ENCODE data around the gene SYNGR2. TPM values are rescaled to one million over a fixed set of nuclear protein-coding genes. Genes with fewer than 3 reads are reported as not detected.

Gene SYNGR2
- total and polyA plus RNA-seq, 9 of the 15 experiments (the other 6 are each of a cell fraction or from before 2014, with no cell fraction given): 1.4 to 173 (median 87.8) TPM

GRCh38 chr17:78140169-78141051, 28.0 kb upstream of the SYNGR2 start (continued):
- 0 out of 2 replicates have a peak, but pooled peaks have one; percentile 28 for TF ChIP-seq KAT7 (CRISPR knock-in tag; IDR thresholded peaks at IDR 0.05; ENCODE audit: borderline replicate concordance)
- TF ChIP-seq TAF1 (IDR thresholded peaks at IDR 0.05; ENCODE audit: control insufficient read depth, extremely low read depth, insufficient read depth, low read length, severe bottlenecking): peak; percentile 65
- peak; percentile 68; the same call in 1 of the 2 replicates for TF ChIP-seq ZBTB9 (CRISPR knock-in tag; IDR thresholded peaks at IDR 0.05)
- peak; percentile 87 for TF ChIP-seq KDM5B (IDR thresholded peaks at IDR 0.05; ENCODE audit: insufficient replicate concordance, low read depth, low read length)
- no peak for TF ChIP-seq ARID3B (CRISPR knock-in tag; IDR thresholded peaks at IDR 0.05; ENCODE audit: borderline replicate concordance)
- TF ChIP-seq RBM17 (IDR thresholded peaks at IDR 0.05; ENCODE audit: borderline replicate concordance, low read depth, low read length): no peak
- TF ChIP-seq L3MBTL2 (IDR thresholded peaks at IDR 0.05): peak; percentile 92
- TF ChIP-seq CREB3L1 (IDR thresholded peaks at IDR 0.05; ENCODE audit: borderline replicate concordance, low read depth): no peak
- TF ChIP-seq REST (IDR thresholded peaks at IDR 0.05; ENCODE audit: borderline replicate concordance): no peak
- TF ChIP-seq REST (CRISPR knock-in tag; IDR thresholded peaks at IDR 0.05; ENCODE audit: low read depth): peak; percentile 67
- TF ChIP-seq TEAD2 (tag; IDR thresholded peaks at IDR 0.05): no peak
- 0 out of 2 replicates have a peak, but pooled peaks have one; percentile 50 for TF ChIP-seq NR4A1 (CRISPR knock-in tag; IDR thresholded peaks at IDR 0.05)
- no peak for TF ChIP-seq NR4A1 (tag; IDR thresholded peaks at IDR 0.05)

Data from K562 (cell line).